PC-9 (cell line): ENCODE results near the gene GSTT2.
"Not testable (repeated sequence)": the region's sequence is repeated elsewhere in the genome, so short reads cannot be mapped to it uniquely, and the experiment has no call there.

Experiments used
- CTCF ChIP-seq: fragments of 200-600 bp; sonication (generic); conservative IDR thresholded peaks from 2 replicates; pipeline ENCODE4 v1.6.1; 2017; ENCODE audit warnings: mixed run types, antibody characterized with exemption, mild to moderate bottlenecking, moderate library complexity
- EZH2 ChIP-seq: fragments of 200-600 bp; sonication (generic); IDR thresholded peaks from 2 replicates; pipeline ENCODE4 v1.8.0; 2017; ENCODE audit warnings: antibody characterized with exemption, low read depth

- TF ChIP-seq CTCF, EZH2: not testable (repeated sequence)
Observed at GRCh38 chr22:23989583-23990244, 9.8 kb downstream of the GSTT2 start.
